Kidney glomerular epithelial cell (primary cell): ENCODE measurements around the gene GDPD2.

ENCODE experiments used
- DNase-seq: peaks from one replicate; lab custom pipeline; 2025; lab: John Stamatoyannopoulos, UW

GDPD2 gene

DNA sequence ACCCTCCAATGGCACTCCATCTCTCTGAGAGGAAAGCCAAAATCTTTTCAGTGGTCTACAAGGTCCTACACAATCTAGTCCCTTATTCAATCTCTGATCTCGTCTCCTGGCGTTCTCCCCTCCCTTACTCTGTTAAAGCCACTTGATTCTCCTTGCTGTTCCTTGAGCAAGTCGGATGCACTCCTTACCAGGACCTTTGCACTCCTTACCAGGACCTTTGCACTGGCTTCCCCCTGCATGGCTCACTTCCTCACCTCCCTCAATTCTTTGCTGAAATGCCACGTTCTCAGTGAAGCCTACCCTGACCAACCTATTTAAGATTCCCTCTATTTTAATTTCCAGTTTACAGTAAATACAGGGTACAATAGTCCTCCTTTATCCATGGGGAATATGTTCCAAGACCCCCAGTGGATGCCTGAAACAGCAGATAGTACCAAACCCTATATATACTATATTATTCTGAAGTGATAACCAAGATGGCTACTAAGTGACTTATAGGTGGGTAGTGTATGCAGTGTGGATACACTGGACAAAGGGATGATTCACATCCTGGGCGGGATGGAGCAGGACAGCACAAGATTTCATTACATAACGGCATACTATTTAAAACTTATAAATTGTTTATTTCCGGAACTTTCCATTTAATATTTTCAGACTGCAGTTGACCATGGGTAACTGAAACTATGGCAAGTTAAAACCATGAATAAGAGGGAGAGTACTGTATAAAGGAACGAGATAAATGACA is 15.0 kb downstream of the GDPD2 start:
- no peak for DNase-seq

DNA sequence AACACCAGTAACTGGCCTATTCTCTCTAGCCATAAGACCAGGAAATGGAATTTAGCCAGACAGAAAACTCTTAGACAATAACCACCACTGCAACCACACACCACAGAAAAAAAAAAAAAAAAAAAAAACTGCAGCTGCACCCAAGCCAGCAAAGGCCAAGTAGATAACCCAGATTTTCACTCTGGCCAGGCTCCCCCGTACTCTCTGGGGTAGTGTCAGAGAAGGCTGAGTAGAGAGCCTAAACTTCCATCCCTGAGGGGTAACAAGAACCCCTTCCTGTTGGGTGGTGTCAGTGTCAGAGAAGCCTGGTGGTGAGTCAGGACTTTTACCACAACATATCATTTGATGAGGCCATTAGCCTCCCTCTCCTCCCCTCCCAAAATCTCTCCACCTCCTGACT is 15.9 kb downstream of the GDPD2 start:
- DNase-seq: no peak

DNA sequence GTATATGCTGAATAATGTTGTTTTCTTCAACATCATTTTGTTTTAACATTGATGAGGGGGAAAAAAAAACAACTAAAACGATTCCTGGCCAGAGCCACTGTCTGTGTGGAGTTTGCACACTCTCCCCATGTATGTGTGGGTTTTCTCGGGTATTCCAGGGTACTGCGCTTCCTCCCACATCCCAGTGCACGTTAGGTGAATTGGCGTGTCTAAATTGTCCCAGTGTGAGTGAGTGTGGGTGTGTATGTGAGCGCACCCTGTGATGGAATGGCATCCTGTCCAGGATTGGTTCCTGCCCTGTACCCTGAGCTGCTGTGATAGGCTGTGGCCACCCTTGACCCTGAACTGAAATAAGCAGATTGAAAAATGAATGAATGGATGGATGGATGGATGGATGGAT is 19.1 kb downstream of the GDPD2 start:
- DNase-seq: no peak

DNA sequence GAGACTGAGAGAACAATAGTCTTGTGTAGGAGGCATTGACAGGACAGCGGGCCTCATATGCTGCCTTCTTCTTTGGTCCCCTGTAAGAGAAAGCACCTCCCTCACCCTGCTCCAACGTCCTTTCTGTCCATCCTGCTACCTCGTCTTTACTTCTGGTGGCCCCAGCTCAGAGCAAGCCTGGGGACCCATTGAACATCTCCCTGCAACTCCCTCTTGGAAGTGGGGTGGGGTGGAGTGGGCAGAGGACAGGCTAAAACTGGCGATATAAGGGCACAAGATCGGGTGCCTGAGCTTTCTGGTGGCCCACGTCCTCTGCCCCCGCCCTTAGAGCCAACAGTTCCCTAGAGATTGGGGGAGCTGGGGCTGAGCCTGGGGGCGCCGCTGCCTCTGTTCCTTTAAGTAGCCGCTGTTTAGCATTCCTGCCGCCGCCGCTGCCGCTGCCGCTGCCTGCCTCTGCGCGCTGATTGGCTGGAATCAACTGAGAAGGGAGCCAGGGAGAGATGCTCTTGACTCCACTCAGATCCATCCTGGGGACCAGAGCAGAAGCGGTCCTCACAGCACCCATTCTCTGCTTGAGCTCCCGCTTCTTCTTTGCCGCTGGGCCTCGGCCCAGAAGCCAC is 21.3 kb downstream of the GDPD2 start, which contains the start of gene DLG3:
DLG3 (plus strand) TSS at position 510 of the 620 bp plus-strand sequence. CDS start 367 bp downstream, outside the sequence.
- no peak for DNase-seq

DNA sequence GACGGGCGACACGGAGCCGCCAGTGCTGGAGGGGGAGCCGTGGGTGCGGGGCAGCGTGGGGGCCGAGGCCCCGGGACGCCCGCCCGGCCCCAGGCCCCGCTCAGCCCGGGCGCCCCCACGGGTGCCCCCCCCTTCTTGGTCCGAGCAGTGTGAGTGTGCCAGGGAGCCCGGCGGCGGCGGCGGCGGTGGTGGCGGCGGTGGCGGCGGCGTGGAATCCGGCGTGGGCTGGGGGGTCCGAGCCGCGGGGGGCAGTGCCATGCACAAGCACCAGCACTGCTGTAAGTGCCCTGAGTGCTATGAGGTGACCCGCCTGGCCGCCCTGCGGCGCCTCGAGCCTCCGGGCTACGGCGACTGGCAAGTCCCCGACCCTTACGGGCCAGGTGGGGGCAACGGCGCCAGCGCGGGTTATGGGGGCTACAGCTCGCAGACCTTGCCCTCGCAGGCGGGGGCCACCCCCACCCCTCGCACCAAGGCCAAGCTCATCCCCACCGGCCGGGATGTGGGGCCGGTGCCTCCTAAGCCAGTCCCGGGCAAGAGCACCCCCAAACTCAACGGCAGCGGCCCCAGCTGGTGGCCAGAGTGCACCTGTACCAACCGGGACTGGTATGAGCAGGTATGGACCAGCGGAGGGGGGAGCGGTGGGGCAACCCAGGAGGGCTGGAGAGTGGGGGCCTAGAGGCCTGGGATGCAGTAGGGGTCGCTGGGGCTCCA is 22.0 kb downstream of the GDPD2 start:
- DNase-seq: no peak

DNA sequence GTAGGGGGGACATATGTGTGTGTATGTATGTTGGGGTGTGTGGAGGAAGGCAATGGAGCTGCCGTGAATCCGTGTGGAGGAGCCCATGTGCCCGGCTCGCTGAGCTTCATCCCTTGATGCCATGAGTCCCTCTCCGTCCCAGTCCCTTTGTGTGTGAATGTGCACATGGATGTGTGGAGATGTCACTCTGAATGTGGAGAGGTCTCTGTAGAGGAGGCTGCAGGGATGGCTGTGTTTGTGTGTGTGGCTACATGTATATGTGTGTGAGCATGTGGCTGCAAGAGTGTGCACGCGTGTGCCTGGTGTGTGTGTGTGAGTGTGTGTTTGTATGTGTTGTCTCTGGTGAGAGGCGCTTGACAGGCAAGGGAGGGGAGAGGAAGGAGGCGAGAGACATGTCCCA is 22.8 kb downstream of the GDPD2 start:
- no peak for DNase-seq

DNA sequence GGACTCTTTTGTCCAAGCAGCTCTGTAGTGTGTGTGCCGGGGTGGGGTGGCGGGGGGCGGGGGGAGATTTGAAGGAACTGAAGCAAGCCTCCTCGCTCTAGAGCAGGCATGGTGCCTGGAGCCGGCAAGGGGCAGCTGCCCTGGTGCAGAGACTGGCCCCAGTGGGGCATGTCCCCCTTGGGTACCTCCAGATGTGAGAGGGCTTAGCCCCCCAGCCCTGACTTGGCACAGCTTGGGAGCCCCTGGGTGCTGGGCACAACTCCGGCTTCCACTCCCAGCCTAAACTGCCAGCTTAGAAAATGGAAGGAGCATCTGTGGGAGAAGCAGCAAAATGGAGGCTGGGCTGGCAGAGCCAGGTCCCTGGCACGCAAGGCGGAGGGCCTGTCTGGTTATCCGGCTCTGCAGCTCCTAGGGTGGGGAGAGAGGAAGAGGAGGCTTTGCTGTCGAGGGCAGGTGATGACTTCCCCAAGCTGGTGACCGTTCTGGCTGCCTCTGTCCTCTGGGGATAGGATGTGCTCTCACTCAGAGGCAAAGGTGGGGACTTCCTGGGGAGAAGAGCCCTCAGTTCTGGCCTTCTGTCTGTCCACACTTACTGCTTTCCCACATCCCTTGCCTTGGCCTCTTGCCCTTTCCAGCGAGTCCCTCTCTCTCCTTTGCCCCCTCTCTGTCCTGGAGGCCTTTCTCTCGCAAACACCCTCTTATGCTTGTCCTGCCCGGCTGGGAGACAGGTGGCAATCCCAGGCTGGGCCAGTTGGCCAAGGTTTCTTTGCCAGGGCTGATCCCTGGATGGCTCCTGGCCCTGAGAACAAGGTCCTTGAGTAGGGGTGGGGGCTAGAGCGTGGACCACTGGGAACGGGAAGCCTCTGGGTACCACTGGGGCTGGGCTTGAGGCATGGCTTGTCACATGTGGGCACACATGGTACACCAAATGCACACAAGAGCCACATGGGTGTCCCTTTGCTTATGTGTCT is 23.6 kb downstream of the GDPD2 start:
- DNase-seq: no peak

DNA sequence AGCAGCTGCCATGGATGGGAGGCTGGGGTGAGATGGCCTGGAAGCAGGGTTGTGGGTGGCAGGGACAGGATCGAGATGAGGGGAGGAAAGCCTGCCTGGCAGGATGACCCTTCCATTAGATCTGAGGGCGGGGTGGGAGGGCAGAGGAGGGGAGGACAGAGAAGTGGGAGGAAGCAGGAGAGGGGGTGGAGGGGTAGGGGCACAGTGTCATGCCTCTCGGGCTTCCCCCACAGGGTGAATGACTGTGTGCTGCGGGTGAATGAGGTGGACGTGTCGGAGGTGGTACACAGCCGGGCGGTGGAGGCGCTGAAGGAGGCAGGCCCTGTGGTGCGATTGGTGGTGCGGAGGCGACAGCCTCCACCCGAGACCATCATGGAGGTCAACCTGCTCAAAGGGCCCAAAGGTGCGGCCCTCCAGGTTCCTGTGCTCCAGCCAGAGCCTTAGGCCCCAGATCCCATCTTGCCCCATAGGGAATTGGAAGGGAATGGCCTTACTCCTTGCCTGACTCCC is 26.4 kb downstream of the GDPD2 start:
- no peak for DNase-seq

DNA sequence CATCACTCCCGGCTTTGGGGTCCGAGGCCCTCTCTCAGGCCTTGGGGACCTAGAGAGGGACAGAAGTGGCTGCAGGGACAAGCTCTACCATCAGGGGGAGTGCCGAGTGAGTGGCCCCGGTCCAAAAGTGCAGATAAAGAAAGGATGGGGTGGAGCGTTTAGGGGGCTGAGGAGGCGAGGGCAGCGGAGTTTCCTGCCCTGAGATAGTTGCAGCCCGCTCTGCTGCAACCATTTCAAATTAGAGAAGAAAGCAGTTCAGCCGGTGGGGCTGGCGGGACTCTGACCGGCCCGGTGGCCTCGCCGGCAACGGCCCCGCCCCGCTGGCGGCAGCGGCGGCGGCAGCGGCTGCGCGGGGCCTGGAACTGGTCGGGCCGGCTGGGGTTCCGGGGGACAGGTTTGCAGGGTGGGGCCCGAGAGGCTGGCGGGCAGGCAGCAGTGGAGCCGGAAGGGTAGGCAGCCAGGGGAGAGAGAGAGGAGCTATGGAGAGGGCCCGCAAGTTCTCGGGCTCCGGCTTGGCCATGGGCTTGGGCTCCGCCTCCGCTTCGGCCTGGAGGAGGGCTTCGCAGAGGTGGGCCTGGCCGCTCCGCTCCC is 29.1 kb downstream of the GDPD2 start:
- peak; percentile 12 for DNase-seq

DNA sequence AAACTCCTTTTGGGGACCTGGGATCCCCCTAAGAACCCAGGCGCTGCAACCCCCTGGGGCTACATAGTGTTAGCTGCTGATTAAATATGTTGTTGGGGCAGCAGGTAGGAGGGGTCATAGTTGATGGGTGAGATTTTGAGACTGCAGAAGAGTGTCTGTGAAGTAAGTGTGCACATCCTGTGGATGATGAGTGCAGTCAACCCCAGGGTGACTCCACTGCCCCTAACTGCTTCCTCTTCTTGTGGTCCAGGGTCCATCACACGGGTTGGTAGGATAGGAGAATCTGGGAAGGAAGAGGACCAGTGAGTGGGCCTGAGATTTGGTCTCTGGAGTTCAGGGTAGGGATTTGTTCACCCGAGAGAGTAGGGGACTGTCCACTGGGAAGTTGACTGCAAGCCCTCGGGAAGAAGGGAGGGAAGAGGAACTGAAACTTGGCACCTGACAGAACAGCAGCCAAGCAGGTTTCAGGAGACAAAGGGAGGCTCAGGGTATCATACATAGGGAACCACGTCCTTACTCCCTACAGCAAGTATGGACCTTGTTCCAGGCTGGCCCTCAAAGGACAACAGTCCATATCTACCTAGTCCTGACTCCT is 30.0 kb downstream of the GDPD2 start:
- no peak for DNase-seq

DNA sequence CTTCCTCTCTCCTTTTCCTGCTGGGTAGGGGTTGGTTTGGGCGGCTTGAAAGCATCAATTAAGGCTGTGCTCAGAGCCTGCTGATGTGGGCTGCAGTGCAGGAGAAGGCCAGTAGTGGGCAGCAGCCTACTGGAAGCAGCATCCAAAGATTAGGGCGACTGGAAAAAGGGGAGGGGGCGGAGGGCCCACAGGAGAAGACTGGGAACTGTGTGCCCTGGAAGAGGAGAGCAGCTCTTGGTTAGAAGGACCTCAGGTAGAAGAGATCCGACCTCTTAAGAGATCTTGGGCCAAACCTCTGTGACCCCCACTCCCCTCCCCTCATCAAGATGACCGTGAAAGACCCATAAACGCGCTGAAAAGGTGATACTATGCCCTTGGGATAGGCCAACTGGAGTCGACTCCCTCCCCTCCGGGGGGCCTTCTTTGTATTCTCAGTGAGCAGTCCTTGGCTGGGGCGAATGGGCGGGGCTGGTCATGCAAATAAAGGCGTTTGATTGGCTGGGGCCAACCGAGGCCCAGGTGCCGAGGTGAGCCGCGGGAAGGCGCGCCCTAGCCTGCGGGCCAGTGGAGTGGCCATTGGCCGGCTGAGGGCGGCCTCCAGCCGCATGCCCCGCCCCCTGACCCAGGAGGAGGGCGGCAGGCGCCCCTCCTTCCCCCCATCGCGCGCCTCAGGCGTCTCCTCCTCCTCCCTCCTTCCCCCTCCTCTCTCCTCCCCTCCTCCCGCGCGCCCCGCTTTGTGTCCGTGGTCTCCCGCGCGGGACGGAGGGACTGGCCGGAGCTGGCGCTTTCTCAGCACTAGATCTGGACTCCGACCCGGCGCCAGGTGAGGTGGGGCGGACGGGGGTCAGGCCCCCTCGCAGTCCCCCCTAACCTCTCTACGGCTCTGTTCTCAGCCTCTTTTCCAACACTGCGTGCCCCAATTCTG is 31.6 kb downstream of the GDPD2 start:
- DNase-seq: peak; percentile 22

DNA sequence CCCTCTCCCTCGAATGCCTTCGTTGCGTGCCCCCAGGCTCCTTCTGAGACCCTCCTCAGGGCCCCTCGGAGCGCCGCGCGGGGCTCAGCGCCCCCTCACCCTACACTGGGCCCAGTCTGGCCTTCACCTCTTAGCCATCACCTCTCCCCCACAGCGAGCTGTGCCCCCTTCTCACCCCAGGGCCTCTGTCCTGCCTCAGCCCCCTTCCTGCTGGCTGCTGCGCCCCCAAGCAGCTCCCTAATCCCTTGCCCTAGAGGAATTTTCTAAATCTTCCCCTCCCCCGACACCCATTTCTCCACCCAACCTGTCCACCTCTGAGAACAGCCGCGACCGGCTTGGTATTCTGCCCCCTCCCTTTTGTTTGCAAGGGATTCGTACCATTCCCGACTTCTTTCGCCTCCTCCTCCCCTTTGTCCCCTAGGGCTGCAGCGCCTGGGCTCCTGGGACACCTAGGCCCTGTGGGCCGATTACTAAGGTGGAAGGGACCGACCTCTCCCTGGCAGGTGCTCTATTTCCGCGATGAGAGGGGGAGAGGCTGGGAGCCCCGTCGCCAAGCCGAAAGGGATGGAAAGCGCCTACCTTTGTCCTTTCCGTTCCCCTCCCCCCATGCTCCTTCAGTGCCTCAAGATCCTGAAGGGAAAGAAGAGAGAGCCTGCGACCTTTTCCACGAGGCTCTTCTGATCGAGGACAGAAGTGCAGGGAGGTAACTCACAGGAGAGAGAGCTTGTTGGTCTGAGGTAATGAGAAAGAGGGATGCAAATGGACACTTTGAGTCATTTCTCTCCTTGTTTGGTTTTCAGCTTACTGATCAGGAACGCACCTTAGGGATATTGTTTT is 32.5 kb downstream of the GDPD2 start:
- DNase-seq: no peak

DNA sequence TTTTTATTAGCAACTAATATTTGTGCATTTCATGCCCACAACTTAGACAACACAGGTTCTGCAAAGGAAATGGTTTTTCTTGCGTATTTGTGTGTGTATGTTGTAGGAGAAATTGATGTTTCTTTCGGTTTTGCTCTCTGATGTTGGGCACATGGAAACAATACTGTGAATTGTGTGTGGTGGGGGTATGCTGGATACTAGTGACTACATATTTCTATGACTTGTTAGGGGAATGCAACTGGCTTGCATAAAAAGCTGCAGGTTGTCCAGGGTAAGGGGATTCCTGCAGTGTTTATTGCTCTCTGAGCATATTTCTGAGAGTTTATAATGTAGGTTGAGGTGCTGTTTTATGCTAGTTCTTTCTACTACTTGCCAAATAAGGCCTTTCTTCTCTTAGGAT is 33.1 kb downstream of the GDPD2 start:
- DNase-seq: no peak

DNA sequence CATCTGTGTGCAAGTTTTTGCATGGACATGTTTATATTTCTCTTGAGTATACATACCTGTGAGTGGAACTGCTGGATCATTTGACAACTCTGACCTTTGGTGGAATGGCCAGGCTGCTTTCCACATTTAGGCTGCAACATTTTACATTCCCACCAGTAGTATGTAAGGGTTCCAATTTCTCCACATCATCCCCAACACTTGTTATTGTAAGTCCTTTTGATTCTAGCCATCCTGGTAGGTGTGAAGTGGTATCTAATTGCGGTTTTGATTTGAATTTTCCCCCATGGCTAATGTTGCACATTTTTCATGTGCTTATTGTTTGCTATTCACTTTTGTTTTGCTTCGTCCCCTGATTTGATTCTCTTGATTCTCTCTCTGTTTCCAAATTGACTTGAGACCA is 37.9 kb downstream of the GDPD2 start:
- DNase-seq: no peak

DNA sequence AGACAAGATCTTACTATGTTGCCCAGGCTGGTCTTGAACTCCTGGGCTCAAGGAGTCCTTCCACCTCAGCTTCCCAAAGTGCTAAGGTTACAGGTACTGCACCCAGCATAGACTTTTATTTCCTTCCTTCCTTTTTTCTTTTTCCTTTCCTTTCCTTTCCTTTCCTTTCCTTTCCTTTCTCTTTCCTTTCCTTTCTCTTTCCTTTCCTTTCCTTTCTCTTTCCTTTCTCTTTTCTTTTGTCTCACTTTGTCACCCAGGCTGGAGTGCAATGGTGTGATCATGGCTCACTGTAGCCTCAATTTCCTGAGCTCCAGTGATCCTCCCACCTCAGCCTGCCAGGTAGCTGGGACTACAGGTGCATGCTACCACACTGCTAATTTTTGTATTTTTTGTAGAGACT is 40.9 kb downstream of the GDPD2 start:
- no peak for DNase-seq

DNA sequence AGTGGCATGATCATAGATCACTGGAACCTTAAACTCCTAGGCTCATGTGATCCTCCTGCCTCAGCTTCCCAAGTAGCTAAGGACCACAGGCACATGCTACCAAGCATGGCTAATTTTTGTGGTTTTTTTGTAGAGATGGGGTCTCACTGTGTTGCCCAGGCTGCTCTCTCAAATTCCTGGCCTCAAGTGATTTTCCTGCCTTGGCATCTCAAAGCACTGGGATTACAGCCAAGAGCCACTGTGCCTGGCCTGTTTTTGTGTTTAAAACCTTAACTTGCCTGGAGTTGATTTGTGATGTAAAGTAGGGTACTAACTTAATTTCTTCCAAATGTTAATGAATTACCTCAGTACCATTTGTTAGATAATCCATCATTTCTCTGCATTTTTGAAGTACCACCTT is 43.9 kb downstream of the GDPD2 start:
- no peak for DNase-seq

DNA sequence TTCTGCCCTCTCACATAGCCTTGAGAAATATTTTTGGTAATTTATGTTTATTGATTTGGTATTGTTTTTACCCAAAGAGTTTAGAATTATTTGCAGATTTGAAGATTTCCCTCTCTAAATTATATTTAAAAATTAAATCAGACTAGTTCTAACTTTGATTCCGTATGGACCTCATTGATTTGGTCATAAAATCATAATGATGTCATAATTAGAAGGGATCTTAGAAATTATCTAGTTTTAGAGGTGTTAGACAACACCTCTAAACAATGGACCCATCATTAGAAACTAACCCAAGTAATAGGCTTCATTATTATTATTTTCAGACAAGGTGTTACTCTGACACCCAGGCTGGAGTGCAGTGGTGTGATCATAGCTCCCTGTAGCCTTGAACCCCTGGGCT is 45.6 kb downstream of the GDPD2 start:
- DNase-seq: no peak

DNA sequence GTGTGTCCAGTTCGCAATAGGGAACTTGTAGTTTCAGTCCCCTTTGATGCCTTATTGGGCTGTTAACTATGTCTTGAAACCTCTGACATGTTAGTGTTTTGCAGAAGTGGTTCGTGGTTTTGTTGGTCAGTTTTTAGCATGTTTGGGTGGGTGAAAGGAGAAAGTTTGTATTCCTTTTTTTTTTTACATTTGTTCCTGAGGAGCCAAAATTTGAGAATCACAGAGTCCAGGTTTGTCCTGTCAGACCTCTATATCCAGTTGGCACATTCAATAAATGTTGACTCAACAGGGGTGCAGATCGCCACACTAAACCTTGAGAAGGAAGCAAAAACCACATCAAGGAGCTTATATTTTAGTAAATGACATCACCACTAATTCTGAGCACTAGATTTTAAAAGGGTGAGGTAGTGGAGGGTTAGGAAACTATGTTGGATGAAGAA is 47.8 kb downstream of the GDPD2 start:
- no peak for DNase-seq
